Measurements from ENCODE around the gene EPC1. TPM values are rescaled to one million over a fixed set of nuclear protein-coding genes. Genes with fewer than 3 reads are reported as not detected.

Gene EPC1
- total and polyA plus RNA-seq, 9 of the 15 experiments (the other 6 are each of a cell fraction or from before 2014, with no cell fraction given) = 7.0 to 43.6 (median 16.1) TPM

GRCh38 chr10:32378363-32379317 lies 31.7 kb upstream of the EPC1 start (continued):
- TF ChIP-seq POLR2G (IDR thresholded peaks at IDR 0.05; ENCODE audit: low read depth, low read length) (peak; percentile 62), RBM34 (IDR thresholded peaks at IDR 0.05; ENCODE audit: borderline replicate concordance, insufficient read depth, low read length) (no peak), MCM3 (IDR thresholded peaks at IDR 0.05) (no peak), NFIX (CRISPR knock-in tag; IDR thresholded peaks at IDR 0.05; ENCODE audit: low read depth) (no peak), EP400 (IDR thresholded peaks at IDR 0.05) (peak; percentile 9), PRMT5 (CRISPR knock-in tag; IDR thresholded peaks at IDR 0.05) (no peak), ZNF75A (CRISPR knock-in tag; IDR thresholded peaks at IDR 0.05) (no peak), KLF13 (tag; IDR thresholded peaks at IDR 0.05; ENCODE audit: borderline replicate concordance, low read depth) (no peak), TCF3 (CRISPR knock-in tag; IDR thresholded peaks at IDR 0.05) (no peak), GTF2B (IDR thresholded peaks at IDR 0.05; ENCODE audit: extremely low read depth, insufficient read length) (peak; percentile 73), BHLHE40 (IDR thresholded peaks at IDR 0.05; ENCODE audit: low read length) (0 out of 2 replicates have a peak, but pooled peaks have one; percentile 10), AFF1 (IDR thresholded peaks at IDR 0.05; ENCODE audit: low read depth in 1 of 2, partially characterized antibody in 2 of 2) (peak in 1 of 2 experiments; percentile 15), ZBED1 (IDR thresholded peaks at IDR 0.05) (no peak), TBP (optimal IDR thresholded peaks at IDR 0.05; ENCODE audit: low read depth, low read length) (peak; percentile 85), SPI1 (IDR thresholded peaks at IDR 0.05; ENCODE audit: borderline replicate concordance, low read depth, low read length) (no peak), MCM7 (IDR thresholded peaks at IDR 0.05) (no peak), TEAD1 (CRISPR knock-in tag; IDR thresholded peaks at IDR 0.05) (peak in 1 of 2 experiments; percentile 38; a peak in 1 of 4 replicates), ATF1 (CRISPR knock-in tag; IDR thresholded peaks at IDR 0.05) (no peak), ATF1 (tag; IDR thresholded peaks at IDR 0.05) (peak; percentile 69), ZBTB8A (IDR thresholded peaks at IDR 0.05; ENCODE audit: partially characterized antibody) (no peak), ZFP91 (CRISPR knock-in tag; IDR thresholded peaks at IDR 0.05) (peak; percentile 74; the same call in 1 of the 2 replicates), SUPT5H (IDR thresholded peaks at IDR 0.05) (peak; percentile 80), ZNF174 (CRISPR knock-in tag; IDR thresholded peaks at IDR 0.05) (no peak), BRD9 (IDR thresholded peaks at IDR 0.05; ENCODE audit: low read depth, partially characterized antibody) (peak; percentile 90)

All from K562 (cell line).